GM18526 (cell line): Measurements from ENCODE around the gene FGF16.

Experiments used
- POLR2A ChIP-seq: IDR thresholded peaks from 3 replicates; pipeline ENCODE4 v1.6.1; 2011; ENCODE audit not compliant: insufficient read length; ENCODE audit errors: extremely low read depth

FGF16 gene

GRCh38 chrX:77446908-77447652 is at the start of gene FGF16:
Gene FGF16 (plus strand): TSS chrX:77447389. CDS start chrX:77447675, 286 bp downstream.
- no peak for TF ChIP-seq POLR2A

- no peak for TF ChIP-seq POLR2A
Observed at GRCh38 chrX:77398330-77398954, 48.7 kb upstream of the FGF16 start.

- no peak for TF ChIP-seq POLR2A
Observed at GRCh38 chrX:77404419-77404818, 42.8 kb upstream of the FGF16 start.

- TF ChIP-seq POLR2A = no peak
Observed at GRCh38 chrX:77412631-77413030, 34.6 kb upstream of the FGF16 start.

GRCh38 chrX:77415161-77415560 is 32.0 kb upstream of the FGF16 start:
- no peak for TF ChIP-seq POLR2A

GRCh38 chrX:77415882-77416281 is 31.3 kb upstream of the FGF16 start:
- TF ChIP-seq POLR2A = no peak

GRCh38 chrX:77422891-77423648 is 24.1 kb upstream of the FGF16 start:
- no peak for TF ChIP-seq POLR2A

- TF ChIP-seq POLR2A = no peak
Observed at GRCh38 chrX:77426811-77427210, 20.4 kb upstream of the FGF16 start.

- no peak for TF ChIP-seq POLR2A
Observed at GRCh38 chrX:77427611-77428010, 19.6 kb upstream of the FGF16 start.

GRCh38 chrX:77428551-77428950 is 18.6 kb upstream of the FGF16 start:
- TF ChIP-seq POLR2A = no peak

- no peak for TF ChIP-seq POLR2A
Observed at GRCh38 chrX:77431227-77431626, 16.0 kb upstream of the FGF16 start.

GRCh38 chrX:77433001-77433400 is 14.2 kb upstream of the FGF16 start:
- no peak for TF ChIP-seq POLR2A

- no peak for TF ChIP-seq POLR2A
Observed at GRCh38 chrX:77434962-77435361, 12.2 kb upstream of the FGF16 start.

- no peak for TF ChIP-seq POLR2A
Observed at GRCh38 chrX:77436271-77436670, 10.9 kb upstream of the FGF16 start.

GRCh38 chrX:77436682-77437081 is 10.5 kb upstream of the FGF16 start:
- no peak for TF ChIP-seq POLR2A

GRCh38 chrX:77440330-77440729 is 6.9 kb upstream of the FGF16 start:
- no peak for TF ChIP-seq POLR2A
